NCI-H2171 (cell line): ENCODE measurements around the gene TAF7L.
"Not testable (repeated sequence)": the region's sequence is repeated elsewhere in the genome, so short reads cannot be mapped to it uniquely, and the experiment has no call there.

Experiments
- DNase-seq: peaks from one replicate; lab custom pipeline; 2025; lab: John Stamatoyannopoulos, UW

TAF7L gene

GRCh38 chrX:101290957-101291603, at the start of gene TAF7L:
Gene TAF7L, minus strand, starts transcription at chrX:101291334. Its CDS starts 3,791 bp downstream, at chrX:101287543.
- DNase-seq = no peak

GRCh38 chrX:101337776-101338271, 46.7 kb upstream of the TAF7L start:
- no peak for DNase-seq

DNA sequence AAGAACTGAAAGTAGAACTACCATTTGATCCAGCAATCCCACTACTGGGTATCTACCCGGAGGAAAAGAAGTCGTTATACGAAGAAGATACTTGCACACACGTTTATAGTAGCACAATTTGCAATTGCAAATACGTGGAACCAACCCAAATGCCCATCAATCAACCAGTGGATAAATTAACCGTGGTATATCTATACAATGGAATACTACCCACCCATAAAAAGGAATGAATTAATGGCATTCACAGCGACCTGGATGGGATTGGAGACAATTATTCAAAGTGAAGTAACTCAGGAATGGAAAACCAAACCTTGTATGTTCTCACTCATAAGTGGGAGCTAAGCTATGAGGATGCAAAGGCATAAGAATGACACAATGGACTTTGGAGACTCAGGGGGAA, 43.2 kb upstream of the TAF7L start:
- not testable (repeated sequence) for DNase-seq

GRCh38 chrX:101326600-101326999, 35.5 kb upstream of the TAF7L start:
- DNase-seq = peak; percentile 43

DNA sequence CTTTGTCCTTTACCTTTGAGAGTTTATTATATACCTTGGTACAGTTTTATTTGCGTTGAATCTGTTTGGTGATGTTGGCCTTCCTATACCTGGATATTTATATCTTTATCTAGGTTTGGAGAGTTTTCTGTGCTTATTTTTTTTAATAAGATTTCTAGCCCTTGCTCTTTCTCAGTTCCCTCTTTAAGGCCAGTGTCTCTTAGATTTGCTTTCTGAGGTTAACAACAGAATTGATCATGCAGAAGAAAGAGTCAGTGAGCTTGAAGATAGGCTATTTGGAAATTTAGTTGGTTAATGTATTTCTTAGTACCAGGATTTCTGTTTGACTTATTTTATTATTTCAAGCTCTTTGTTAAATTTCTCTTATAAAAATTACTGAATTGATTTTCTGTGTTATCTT, 12.7 kb upstream of the TAF7L start:
- no peak for DNase-seq

DNA sequence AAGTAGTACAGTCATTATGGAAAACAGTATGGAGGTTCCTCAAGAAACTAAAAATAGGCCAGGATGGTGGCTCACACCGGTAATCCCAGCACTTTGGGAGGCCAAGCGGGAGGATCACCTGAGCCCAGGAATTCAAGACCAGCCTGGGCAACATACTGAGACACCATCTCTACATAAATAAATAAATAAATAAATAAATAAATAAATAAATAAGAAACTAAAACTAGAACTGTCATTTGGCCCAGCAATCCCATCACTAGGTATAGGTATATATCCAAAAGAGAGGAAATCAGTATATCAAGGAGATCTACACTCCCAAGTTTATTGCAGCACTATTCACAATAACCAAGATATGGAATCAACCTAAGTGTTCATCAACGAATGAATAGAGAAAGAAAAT, 4.5 kb upstream of the TAF7L start:
- not testable (repeated sequence) for DNase-seq

DNA sequence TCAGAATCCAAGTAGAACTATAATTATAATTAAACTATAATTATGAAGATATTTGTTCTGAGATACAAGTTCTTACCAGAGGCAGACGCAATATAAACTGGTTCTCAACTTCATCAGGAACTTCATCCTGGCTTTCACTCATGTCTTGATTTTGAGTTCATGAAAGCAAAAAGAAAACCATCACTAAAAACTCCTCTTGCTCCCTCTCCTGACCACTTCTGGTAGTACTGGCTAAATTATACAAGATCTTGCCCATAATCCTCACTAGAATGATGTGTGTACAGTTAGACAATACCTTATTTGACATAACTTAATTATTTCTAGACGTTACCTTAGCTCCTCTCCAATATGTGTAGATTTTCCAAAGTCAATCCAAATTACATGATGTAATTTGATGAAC, 3.7 kb downstream of the TAF7L start:
- no peak for DNase-seq

DNA sequence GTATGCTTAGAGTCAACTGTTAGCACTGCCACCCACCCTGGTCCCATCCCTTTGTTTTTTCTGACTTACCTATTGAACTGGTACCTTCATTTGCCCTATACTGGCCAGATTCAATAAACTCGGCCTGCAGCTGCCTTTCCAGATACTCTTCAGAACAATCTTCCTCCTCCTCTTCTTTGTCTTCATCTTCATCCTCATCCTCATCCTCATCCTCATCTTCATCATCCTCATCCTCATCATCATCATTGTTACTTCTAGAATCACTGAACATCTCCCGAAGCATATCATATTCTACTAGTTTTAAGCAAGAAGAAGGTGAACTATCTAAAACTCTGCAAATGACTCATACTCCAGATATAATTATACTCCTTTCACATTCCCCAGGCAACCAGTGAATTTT, 14.9 kb downstream of the TAF7L start:
- DNase-seq = no peak

GRCh38 chrX:101274198-101274597, 16.9 kb downstream of the TAF7L start:
- no peak for DNase-seq

DNA sequence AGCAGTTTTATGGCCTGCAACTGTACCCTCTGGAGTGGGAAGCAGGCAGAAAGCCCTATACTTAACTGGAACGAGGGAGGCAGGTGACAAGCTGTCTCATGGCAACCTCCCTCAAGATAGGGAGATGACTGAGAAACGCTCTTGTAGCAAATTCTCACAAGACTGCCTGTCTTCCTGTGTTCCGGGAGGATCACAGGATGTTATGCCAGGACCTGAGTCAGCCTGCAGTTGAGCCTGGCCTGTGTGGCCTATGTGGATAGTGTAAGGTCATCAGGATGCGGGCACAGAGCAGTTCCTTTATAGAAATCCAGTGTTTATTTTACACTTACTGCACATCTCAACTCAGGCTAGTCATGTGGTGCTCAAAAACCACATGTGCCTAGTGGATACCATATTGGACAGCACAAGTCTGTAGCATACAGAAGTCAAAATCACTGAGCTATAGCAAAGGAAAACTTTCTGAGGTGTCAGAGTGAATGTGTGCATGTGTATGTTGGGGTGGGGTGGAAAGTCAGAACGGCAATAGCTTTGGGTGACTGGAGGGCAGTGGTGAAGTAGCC, 25.2 kb downstream of the TAF7L start:
- no peak for DNase-seq

DNA sequence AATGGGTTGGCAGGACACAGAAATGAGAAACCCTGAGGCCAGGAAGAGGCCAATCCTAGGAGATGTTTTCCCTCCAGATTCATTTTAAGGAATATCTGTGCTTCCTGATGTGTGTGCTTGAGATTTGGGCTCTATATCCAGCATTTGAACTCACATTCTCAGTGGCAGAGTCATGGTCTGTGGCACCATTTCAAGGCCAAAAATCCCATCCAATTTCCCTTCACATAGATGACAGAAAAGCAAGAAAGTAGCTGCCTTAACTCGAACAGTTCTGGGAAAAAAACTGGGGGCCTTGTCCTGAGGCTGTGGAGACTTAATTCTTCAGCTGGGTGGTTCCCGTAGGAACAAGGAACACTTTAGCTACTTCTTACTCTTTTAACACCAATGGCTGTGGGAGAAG, 27.4 kb downstream of the TAF7L start:
- no peak for DNase-seq

DNA sequence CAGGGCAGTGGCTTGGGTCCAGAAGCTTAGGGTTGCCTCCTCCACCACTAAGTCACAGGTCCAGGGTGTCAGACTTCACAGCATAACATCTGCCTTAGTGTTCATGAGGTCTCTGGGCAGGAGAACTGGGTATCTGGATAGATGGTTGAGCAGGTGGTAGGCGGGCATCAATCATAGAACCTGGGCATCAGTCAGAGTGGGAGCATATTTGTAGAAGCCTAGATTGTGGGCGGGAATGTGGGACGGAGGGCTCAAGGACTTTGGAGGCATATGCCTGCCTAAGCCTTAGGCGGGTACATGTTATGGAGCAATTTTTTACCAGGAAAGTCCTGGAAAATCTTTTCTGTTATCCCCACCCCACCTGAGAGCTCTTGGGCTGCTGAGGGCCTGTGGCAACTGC, 28.5 kb downstream of the TAF7L start:
- DNase-seq = no peak

GRCh38 chrX:101260435-101260834, 30.7 kb downstream of the TAF7L start:
- DNase-seq = no peak

- DNase-seq = no peak
Observed at GRCh38 chrX:101258259-101258581, 32.9 kb downstream of the TAF7L start.

DNA sequence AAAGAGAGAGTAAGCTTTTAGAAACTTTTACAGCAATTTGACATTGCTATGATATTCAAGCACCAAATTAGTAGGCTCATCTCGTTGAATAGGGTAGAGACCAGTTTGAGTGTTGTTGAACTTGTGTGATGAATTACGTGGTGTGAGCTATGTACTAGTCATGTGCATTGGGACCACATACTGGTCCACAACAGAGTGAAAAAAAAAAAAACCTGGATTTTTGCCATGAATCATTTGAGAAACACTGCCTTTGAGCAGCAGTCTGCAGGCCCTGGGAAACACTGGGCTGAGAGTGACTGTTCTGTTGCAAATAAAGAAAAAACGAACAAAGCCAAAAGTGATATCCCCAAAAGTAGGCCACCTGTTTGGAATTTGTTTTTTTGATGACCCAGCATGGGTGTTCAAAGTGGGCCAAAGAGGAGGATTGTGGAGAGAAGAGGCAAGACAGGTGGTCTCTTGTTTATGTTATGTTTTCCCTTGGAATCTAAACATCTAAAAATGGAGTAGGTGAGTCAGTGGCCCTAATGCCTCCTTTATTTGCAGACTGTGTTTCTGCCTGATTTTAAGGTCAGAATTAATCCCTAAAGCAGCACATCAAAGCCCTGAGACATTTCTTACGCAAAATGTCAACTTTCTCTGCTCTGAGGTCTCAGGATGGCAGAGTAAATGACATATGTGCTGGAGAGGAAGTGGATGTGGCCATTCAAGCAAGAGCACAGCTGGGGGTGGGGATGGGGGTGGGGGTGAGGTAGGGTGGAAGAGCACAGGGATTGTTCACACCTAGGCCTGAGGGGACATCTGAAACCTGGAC, 33.5 kb downstream of the TAF7L start:
- DNase-seq = no peak

GRCh38 chrX:101252634-101253033, 38.5 kb downstream of the TAF7L start:
- DNase-seq = no peak

DNA sequence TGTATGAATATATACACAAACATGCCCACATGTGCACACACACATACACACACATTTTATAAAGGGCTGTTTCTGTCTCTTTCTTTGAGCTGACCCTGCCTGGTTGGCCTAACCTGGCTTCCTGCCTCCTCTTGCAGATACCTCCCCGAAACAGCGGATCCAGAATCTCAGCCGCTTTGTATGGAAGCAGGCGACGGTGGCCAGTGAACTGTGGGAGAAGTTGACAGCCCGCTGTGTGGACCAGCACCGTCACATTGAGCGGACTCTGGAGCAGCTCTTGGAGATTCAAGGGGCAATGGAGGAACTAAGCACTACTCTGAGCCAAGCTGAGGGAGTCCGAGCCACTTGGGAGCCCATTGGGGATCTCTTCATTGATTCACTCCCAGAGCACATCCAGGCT, 49.6 kb downstream of the TAF7L start:
- no peak for DNase-seq

GRCh38 chrX:101237041-101237440, 54.1 kb downstream of the TAF7L start:
- DNase-seq = no peak

DNA sequence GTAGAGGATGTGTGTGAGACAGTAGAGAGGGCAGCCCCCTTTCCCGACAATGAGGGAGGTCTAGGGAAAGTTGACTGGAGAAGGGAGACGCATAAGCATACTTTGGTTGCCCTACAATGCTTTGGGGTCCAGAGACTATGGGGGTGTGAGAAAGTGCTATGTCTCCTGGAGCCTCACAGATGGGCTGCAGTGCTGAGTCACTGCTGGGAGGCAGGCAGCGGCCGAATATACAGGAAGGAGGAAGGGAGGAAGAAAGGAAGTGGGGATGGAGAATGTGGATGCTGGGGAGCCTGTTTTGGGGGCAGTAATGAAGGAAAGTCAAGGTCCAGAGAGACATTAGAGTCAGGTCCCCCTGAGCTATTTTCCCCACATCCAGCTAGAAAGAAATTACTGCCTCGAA, 58.8 kb downstream of the TAF7L start:
- DNase-seq = no peak

DNA sequence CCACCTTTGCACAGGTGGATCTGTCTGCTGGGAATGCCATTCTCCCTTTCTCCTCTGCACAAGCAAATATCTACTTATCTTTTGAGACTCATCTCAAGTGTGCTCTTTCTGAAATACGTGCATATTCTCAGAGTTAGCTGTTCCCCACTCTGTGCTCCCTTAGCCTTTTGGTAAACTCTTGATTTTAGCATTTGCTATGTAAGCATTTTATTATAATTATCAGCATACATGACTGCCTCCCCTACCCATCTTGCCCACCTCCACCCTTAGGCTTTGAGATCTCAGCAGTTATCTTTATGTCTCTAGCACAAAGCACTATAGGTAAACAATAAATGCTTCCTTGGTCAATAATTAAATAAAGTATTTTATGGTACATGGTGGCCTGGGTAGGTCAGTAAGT, 60.1 kb downstream of the TAF7L start:
- no peak for DNase-seq

DNA sequence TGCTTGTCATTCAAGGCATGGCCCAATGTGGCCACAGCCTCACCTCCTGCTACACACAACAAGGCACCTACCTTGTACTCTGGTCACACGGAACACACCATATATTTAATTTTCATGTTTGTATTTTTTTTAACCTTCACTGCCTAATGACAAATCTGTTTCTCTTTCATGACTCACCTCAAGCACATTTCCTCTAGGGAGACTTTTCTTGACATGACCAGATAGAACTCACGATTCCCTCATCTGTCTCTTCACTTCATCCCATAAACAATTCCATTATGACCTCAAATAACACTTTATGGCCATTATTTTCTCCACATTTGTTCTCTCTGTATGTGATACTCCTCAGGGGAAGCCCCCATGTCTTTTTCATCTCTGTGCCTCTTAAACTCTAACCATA, 60.5 kb downstream of the TAF7L start:
- no peak for DNase-seq

DNA sequence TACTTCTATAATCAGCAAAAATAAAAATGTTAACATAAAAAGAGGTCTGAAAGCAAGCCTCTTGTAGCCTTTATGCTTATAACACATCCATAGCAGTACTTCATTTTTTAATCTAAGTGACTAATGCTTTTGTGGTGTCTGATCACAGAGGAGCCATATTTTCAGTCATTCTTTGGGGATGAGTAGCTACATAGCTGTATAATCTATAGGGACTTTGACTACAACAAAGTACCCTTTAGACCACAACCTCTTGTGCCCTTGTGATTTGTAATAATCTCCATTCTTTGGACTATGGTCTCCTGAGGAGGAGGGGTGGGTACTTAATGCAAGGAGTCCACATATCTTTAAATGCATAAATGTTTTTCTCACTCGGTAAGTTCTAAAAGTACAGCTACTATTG, 62.0 kb downstream of the TAF7L start:
- no peak for DNase-seq

DNA sequence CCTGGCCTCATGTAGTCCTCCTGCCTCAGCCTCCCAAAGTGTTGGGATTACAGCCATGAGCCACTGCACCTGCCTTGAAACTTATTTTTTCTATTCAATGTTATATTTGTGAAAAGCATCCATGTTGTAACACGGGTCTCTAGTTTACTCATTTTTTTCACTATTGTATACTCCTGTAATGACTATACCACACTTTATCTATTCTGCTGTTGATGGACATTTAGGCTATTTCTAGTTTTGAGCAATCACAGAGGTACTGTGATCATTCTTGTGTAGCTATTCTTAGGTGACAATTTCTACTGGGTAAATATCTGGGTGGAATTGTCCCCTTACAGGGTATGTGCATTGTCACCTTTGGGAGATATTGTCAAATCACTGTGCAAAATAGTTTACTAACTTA, 67.9 kb downstream of the TAF7L start:
- no peak for DNase-seq
